VCaP (cell line): ENCODE results near the gene CSF1R.

ENCODE experiments used
- H3K27ac ChIP-seq: fragments of 450-650 bp; 2 replicates; pipeline ENCODE4 v1.5.1; 2017
- TF ChIP-seq, protein P1 (sequence below): fragments of 450-650 bp; conservative IDR thresholded peaks from 2 replicates; pipeline ENCODE4 v1.5.1; 2017; ENCODE audit warnings: mild to moderate bottlenecking, moderate library complexity

Gene CSF1R

DNA sequence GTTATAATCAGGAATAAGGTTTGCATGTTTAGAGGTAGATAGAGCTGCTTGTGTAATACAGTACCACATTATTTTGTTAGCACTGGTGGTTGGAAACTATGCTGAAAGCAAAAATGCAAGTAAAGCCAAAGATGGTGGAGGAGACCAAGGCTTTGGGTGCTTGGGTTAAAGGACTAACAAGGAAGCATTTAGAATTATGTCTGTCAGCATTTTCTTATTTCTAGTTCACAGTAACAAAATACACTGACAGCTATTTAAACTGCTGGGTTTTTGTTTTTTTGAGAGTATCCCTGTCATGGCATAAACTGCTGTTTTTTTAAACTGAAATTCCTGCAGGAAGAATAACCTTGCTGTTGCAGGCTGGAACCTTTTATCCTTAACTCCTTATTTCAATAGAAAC, 79.3 kb downstream of the CSF1R start:
- TF ChIP-seq, protein P1, sequence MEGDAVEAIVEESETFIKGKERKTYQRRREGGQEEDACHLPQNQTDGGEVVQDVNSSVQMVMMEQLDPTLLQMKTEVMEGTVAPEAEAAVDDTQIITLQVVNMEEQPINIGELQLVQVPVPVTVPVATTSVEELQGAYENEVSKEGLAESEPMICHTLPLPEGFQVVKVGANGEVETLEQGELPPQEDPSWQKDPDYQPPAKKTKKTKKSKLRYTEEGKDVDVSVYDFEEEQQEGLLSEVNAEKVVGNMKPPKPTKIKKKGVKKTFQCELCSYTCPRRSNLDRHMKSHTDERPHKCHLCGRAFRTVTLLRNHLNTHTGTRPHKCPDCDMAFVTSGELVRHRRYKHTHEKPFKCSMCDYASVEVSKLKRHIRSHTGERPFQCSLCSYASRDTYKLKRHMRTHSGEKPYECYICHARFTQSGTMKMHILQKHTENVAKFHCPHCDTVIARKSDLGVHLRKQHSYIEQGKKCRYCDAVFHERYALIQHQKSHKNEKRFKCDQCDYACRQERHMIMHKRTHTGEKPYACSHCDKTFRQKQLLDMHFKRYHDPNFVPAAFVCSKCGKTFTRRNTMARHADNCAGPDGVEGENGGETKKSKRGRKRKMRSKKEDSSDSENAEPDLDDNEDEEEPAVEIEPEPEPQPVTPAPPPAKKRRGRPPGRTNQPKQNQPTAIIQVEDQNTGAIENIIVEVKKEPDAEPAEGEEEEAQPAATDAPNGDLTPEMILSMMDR, result no peak
- no peak overlapping the region for H3K27ac ChIP-seq

DNA sequence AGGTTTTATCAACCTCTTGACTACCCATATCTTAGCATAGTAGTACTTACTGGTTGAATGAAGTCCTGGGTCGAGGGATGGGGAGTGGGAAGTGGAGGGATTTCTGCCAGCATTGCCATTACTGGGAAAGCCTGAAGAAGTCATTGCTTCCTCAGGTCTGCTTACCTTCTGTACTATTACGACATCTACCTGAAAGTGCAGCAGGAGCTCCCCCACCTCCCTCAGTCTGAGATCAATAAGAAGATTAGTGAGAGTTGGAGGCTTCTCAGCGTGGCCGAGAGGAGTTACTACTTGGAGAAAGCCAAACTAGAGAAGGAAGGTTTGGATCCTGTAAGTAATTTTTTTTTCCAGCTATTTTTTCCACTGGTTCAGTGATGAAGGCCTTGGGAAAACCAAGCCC, 80.0 kb downstream of the CSF1R start:
- no peak overlapping the region for H3K27ac ChIP-seq
- TF ChIP-seq, protein P1, result no peak
